ENCODE measurements around the gene RETREG1. TPM values are rescaled to one million over a fixed set of nuclear protein-coding genes. Genes with fewer than 3 reads are reported as not detected.
A peak's percentile ranks its signal among the peaks of the same experiment; 100 is the strongest.
"Not testable (repeated sequence)": the region's sequence is repeated elsewhere in the genome, so short reads cannot be mapped to it uniquely, and the experiment has no call there.

Gene RETREG1
- total and polyA plus RNA-seq, 11 donors: 24.5 to 219 (median 169) TPM

DNA sequence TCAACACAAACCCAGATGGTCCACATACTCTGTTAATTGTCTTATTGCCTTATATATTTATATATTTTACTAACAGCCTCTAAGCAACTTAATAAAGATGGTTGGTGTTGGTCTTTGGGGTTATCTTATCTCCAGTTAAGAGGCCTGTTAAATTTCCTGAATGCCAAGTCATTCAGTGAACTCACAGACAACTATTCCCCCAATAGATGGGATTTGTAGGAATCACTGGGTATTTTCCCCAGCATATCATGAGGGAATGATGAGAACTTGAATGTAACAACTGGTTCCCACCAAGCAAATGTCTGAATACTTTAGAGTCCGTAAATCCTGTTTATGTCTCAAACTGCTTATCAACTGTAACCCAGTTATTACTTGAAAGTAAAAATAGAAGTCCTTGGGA is 42.7 kb upstream of the RETREG1 start:
- WGBS, 4 donors: 61 to 87% (median 77%) methylated on average over 1 of the region's 1 CpG
- ATAC-seq: no peak

DNA sequence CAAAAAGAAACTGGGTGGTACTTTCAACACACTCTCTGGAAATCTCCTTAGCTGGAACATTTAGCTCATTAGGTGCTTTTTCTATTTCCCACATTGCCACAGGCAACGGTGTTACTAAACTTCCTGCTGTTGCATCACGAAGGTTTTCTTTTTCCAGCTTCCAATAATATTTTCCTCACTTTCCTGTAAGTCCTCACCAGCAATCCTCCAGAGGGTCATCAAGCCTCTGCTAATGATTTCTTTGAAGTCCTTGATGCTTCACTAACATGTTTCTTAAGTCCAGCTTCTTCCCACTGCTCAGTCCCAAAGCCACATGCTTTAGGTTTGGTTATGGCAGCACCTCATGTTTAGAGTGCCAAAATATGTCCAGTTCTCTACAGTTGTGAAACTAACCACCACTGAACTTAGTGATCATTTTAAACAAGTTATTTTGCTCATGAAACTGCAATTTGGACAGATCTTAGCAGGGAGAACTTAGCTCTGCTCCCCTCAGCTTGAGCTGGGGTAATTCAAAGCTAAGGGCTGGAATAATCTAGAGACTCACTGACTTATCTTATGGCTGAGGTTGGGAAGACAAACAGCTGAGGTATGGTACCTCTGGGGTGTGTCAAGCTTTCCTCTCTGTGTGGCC is 39.9 kb upstream of the RETREG1 start:
- H3K36me3 ChIP-seq: no peaks in the 10 kb centered on the region
- H3K27ac ChIP-seq: peak overlapping the region in 1 of 12 donors; percentile 58
- WGBS, 4 donors: 48 to 57% (median 50%) methylated on average over 2 of the region's 2 CpGs
- no peaks in the 10 kb centered on the region for H3K27me3 ChIP-seq
- H3K9me3 ChIP-seq: peaks cover 0 to 7% (median 0%) of the 10 kb centered on the region in 12 donors
- H3K4me1 ChIP-seq: peaks cover 0 to 6% (median 0%) of the 10 kb centered on the region in 12 donors
- intact Hi-C loops (cut with DNase I): no loop called here
- no peak overlapping the region for H3K4me3 ChIP-seq
- DNase-seq: no peak
- ATAC-seq: peak in 2 of 4 donors; percentile 68 to 79
- TF ChIP-seq, protein P1, sequence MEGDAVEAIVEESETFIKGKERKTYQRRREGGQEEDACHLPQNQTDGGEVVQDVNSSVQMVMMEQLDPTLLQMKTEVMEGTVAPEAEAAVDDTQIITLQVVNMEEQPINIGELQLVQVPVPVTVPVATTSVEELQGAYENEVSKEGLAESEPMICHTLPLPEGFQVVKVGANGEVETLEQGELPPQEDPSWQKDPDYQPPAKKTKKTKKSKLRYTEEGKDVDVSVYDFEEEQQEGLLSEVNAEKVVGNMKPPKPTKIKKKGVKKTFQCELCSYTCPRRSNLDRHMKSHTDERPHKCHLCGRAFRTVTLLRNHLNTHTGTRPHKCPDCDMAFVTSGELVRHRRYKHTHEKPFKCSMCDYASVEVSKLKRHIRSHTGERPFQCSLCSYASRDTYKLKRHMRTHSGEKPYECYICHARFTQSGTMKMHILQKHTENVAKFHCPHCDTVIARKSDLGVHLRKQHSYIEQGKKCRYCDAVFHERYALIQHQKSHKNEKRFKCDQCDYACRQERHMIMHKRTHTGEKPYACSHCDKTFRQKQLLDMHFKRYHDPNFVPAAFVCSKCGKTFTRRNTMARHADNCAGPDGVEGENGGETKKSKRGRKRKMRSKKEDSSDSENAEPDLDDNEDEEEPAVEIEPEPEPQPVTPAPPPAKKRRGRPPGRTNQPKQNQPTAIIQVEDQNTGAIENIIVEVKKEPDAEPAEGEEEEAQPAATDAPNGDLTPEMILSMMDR (IDR thresholded peaks at IDR 0.05): no peak
- TF ChIP-seq POLR2A (IDR thresholded peaks at IDR 0.05): no peak

More for the DNA sequence above, 42.7 kb upstream of the RETREG1 start:
- intact Hi-C loops (cut with DNase I): no loop called here
- H3K27me3 ChIP-seq: no peaks in the 10 kb centered on the region
- TF ChIP-seq POLR2A (IDR thresholded peaks at IDR 0.05): no peak
- TF ChIP-seq, protein P1 (IDR thresholded peaks at IDR 0.05): no peak
- peaks cover 0 to 6% (median 0%) of the 10 kb centered on the region in 12 donors for H3K4me1 ChIP-seq
- no peak overlapping the region for H3K27ac ChIP-seq
- DNase-seq: no peak
- peaks cover 0 to 4% (median 0%) of the 10 kb centered on the region in 9 donors for H3K36me3 ChIP-seq
- H3K4me3 ChIP-seq: no peak overlapping the region
- H3K9me3 ChIP-seq: peaks cover 0 to 7% (median 0%) of the 10 kb centered on the region in 12 donors

DNA sequence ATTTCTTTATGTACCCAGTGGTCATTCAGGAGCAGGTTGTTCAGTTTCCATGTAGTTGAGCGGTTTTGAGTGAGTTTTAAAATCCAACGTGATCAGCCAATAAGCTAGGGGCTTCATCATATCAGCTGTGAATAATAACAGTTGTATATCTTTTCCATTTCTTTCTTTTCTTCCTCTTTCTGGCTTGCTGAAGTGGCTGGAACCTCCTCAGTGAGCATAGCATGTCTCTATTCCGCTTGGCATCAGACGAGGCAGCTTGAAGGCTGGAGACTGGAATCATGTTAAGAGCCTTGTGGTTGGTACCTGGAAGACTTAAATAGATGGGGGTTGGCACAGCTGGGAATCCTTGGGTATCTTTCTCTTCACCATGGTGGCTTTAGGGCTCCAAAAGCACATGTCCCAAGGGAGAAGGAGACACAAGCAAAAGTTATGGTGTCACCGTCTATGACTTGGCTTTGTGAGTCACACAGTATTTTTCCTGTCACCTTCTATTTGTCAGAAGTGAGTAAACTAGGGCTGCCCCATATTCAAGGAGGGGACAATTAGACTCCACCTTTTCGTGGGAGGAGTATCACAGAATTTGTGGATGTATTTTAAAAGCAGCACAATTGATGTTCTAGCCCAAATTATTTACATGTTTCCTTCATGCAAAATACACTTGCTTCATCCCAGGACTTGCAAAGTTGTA is 38.0 kb upstream of the RETREG1 start:
- no peak for TF ChIP-seq POLR2A (IDR thresholded peaks at IDR 0.05)
- TF ChIP-seq, protein P1 (IDR thresholded peaks at IDR 0.05): no peak
- DNase-seq (no peak), ATAC-seq (no peak)
- intact Hi-C loops (cut with DNase I): no loop called here
- H3K27me3 ChIP-seq: no peaks in the 10 kb centered on the region
- H3K4me3 ChIP-seq: no peak overlapping the region
- H3K4me1 ChIP-seq: peaks cover 0 to 6% (median 0%) of the 10 kb centered on the region in 12 donors
- no peak overlapping the region for H3K27ac ChIP-seq
- H3K36me3 ChIP-seq: no peaks in the 10 kb centered on the region
- 44 to 73% (median 63%) methylated on average over 5 to 6 of the region's 6 CpGs for WGBS, 4 donors
- H3K9me3 ChIP-seq: peaks cover 0 to 7% (median 0%) of the 10 kb centered on the region in 12 donors

DNA sequence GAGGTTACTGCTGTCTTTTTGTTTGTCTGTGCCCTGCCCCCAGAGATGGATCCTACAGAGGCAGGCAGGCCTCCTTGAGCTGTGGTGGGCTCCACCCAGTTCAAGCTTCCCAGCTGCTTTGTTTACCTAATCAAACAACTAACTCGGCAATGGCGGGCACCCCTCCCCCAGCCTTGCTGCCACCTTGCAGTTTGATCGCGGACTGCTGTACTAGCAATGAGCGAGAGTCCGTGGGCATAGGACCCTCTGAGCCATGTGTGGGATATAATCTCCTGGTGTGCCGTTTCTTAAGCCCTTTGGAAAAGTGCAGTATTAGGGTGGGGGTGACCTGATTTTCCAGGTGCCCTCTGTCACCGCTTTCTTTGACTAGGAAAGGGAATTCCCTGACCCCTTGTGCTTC is 31.9 kb upstream of the RETREG1 start:
- WGBS, 4 donors: 83 to 88% (median 86%) methylated on average over 6 to 8 of the region's 8 CpGs
- not testable (repeated sequence) for ATAC-seq

More for the DNA sequence above, 31.9 kb upstream of the RETREG1 start:
- H3K4me1 ChIP-seq; DNase-seq; H3K4me3 ChIP-seq; H3K9me3 ChIP-seq; H3K36me3 ChIP-seq; intact Hi-C loops (cut with DNase I); H3K27ac ChIP-seq; H3K27me3 ChIP-seq: not testable (repeated sequence)

Data from heart left ventricle (tissue), 16 donors.